Stimulated activated effector memory CD8-positive, alpha-beta T cell treated with anti-CD3 and anti-CD28 coated beads, Interleukin-12 subunit alpha, Interleukin-12 subunit beta, amount 100 ng/mL, for 72 hours (primary cell): Measurements from ENCODE around the gene TIGD4.
"Not testable (repeated sequence)": the region's sequence is repeated elsewhere in the genome, so short reads cannot be mapped to it uniquely, and the experiment has no call there.

Experiments
- ATAC-seq: fragments of 150-1000 bp; cut with Tn5 transposase; 2 replicates; pipeline ENCODE4 v1.10.0; 2021
- DNase-seq, 2 donors: peaks; one replicate each; pipeline ENCODE4 v3.0.0; 2021 to 2022; ENCODE audit warnings: low spot score in 2 of 2
- H3K27ac Mint-ChIP-seq: one replicate; pipeline ENCODE4 v1.8.0; 2022; ENCODE audit warnings: mild to moderate bottlenecking, mixed read lengths
- H3K36me3 Mint-ChIP-seq: one replicate; pipeline ENCODE4 v1.8.0; 2022; ENCODE audit warnings: mild to moderate bottlenecking, mixed read lengths
- H3K4me1 Mint-ChIP-seq: one replicate; pipeline ENCODE4 v1.8.0; 2022; ENCODE audit warnings: mixed read lengths
- H3K4me3 Mint-ChIP-seq: one replicate; pipeline ENCODE4 v1.8.0; 2022; ENCODE audit warnings: mild to moderate bottlenecking, mixed read lengths
- H3K9me3 Mint-ChIP-seq: one replicate; pipeline ENCODE4 v1.8.0; 2022; ENCODE audit warnings: mixed read lengths

The TIGD4 gene

GRCh38 chr4:152803541-152803940 is 24.0 kb upstream of the TIGD4 start:
- no peak for DNase-seq
- H3K4me1 Mint-ChIP-seq = peaks cover 16% of the 10 kb centered on the region
- H3K9me3 Mint-ChIP-seq = no peaks in the 10 kb centered on the region
- H3K4me3 Mint-ChIP-seq = no peak overlapping the region
- no peak overlapping the region for H3K27ac Mint-ChIP-seq
- no peak for ATAC-seq
- H3K36me3 Mint-ChIP-seq = no peaks in the 10 kb centered on the region

DNA sequence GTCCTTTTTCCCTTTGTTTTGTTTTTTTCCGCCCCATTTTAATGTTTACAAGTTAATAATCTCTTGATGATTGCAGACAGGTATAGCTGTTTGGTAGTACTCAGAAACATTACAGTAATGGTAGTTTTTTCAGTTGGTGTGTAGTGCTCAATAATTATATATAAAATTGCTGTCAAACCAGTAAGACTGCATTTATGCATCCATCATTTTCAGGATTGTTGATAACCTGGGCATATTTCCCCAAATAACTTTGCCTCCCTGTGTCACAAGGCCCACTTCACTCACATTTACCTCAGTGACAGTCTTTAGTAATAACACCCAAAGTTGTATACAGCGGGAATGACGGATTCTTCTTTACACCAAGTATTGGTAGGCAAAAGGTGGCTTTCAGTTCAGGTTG is 16.4 kb upstream of the TIGD4 start:
- Mint-ChIP-seq H3K27ac (no peak overlapping the region), H3K4me3 (no peak overlapping the region), H3K9me3 (no peaks in the 10 kb centered on the region), H3K36me3 (no peaks in the 10 kb centered on the region), H3K4me1 (peaks cover 13% of the 10 kb centered on the region)
- no peak for ATAC-seq
- no peak for DNase-seq

GRCh38 chr4:152786627-152787026 is 7.1 kb upstream of the TIGD4 start:
- no peak for DNase-seq
- ATAC-seq = no peak
- Mint-ChIP-seq H3K4me1 (peaks cover 17% of the 10 kb centered on the region), H3K9me3 (no peaks in the 10 kb centered on the region), H3K4me3 (peak overlapping the region; percentile 1), H3K36me3 (no peaks in the 10 kb centered on the region), H3K27ac (peak overlapping the region; percentile 4)

GRCh38 chr4:152785639-152786615 is 6.4 kb upstream of the TIGD4 start:
- H3K4me3 Mint-ChIP-seq = peak overlapping the region; percentile 1

GRCh38 chr4:152784490-152785350 is 5.2 kb upstream of the TIGD4 start:
- H3K4me1 Mint-ChIP-seq = peaks cover 30% of the 10 kb centered on the region
- H3K9me3 Mint-ChIP-seq = no peaks in the 10 kb centered on the region
- DNase-seq = no peak
- H3K36me3 Mint-ChIP-seq = peaks cover 11% of the 10 kb centered on the region
- H3K4me3 Mint-ChIP-seq = no peak overlapping the region
- no peak for ATAC-seq
- no peak overlapping the region for H3K27ac Mint-ChIP-seq

More at GRCh38 chr4:152785639-152786615, 6.4 kb upstream of the TIGD4 start:
- Mint-ChIP-seq H3K9me3 (no peaks in the 10 kb centered on the region), H3K4me1 (peaks cover 22% of the 10 kb centered on the region), H3K36me3 (no peaks in the 10 kb centered on the region), H3K27ac (peak overlapping the region; percentile 4)
- no peak for DNase-seq
- ATAC-seq = no peak

- peaks cover 22% of the 10 kb centered on the region for H3K36me3 Mint-ChIP-seq
- H3K9me3 Mint-ChIP-seq = no peaks in the 10 kb centered on the region
- peak overlapping the region; percentile 95 for H3K27ac Mint-ChIP-seq
- peak overlapping the region; percentile 94 for H3K4me3 Mint-ChIP-seq
- ATAC-seq (peak; percentile 74), DNase-seq (no peak)
- H3K4me1 Mint-ChIP-seq = peaks cover 35% of the 10 kb centered on the region
Observed at GRCh38 chr4:152780267-152780778, 793 bp upstream of the TIGD4 start.

- Mint-ChIP-seq H3K27ac (peak overlapping the region; percentile 95), H3K4me1 (peaks cover 35% of the 10 kb centered on the region), H3K36me3 (peaks cover 22% of the 10 kb centered on the region), H3K4me3 (peak overlapping the region; percentile 94), H3K9me3 (no peaks in the 10 kb centered on the region)
- DNase-seq = peak in 1 of 2 donors; percentile 64
- peak; percentile 32 for ATAC-seq
Observed at GRCh38 chr4:152778656-152779512, 646 bp downstream of the TIGD4 start.

DNA sequence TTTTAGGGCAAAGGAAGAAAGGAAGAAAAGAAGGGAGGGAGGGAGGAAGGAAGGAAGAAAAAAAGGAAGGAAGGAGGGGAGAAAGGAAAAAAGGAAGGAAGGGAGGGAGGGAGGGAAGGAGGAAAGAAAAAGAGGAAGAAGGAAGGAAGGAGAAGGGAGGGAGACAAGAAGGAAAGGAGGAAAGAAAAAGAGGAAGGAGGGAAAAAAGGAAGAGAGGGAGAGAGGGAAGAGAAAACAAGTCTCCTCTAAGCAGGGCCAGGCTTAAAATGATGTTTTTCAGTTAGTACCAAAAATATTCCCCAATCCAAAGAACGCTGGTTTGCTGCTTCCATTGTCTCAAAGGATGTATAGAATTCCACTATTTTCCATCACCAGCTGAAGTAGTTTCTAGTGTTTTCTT is 2.0 kb downstream of the TIGD4 start:
- DNase-seq (no peak), ATAC-seq (no peak)
- Mint-ChIP-seq H3K27ac (no peak overlapping the region), H3K4me1 (peaks cover 35% of the 10 kb centered on the region), H3K4me3 (no peak overlapping the region), H3K9me3 (no peaks in the 10 kb centered on the region), H3K36me3 (peaks cover 22% of the 10 kb centered on the region)

- Mint-ChIP-seq H3K4me3 (no peak overlapping the region), H3K27ac (no peak overlapping the region), H3K36me3 (peaks cover 22% of the 10 kb centered on the region), H3K4me1 (peaks cover 26% of the 10 kb centered on the region), H3K9me3 (no peaks in the 10 kb centered on the region)
- ATAC-seq = no peak
- no peak for DNase-seq
Observed at GRCh38 chr4:152776352-152776751, 3.2 kb downstream of the TIGD4 start.

GRCh38 chr4:152773953-152774352 is 5.6 kb downstream of the TIGD4 start:
- Mint-ChIP-seq H3K36me3 (peaks cover 3% of the 10 kb centered on the region), H3K9me3 (no peaks in the 10 kb centered on the region), H3K27ac (no peak overlapping the region), H3K4me1 (peaks cover 8% of the 10 kb centered on the region), H3K4me3 (no peak overlapping the region)
- ATAC-seq (no peak), DNase-seq (no peak)

DNA sequence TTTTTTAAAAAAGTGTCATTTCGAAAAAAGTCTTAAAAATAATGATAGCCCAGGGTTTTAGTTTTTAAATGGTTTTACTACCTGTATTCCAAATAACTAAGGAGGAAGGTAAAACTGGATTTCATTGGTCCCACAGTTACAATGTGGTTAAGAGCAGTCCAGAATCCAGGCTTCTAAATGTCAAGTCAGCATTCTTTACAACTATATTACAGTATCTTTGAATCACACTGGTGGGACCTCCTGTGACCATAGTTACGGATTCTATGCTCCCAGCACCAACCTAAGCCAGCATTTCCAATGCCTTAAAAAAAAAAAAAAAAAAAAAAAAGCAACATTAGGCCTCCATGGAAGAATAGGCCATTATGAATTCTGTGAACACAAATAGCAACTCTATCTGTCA is 6.2 kb downstream of the TIGD4 start:
- H3K4me3 Mint-ChIP-seq = no peak overlapping the region
- H3K27ac Mint-ChIP-seq = no peak overlapping the region
- no peaks in the 10 kb centered on the region for H3K36me3 Mint-ChIP-seq
- DNase-seq = no peak
- H3K9me3 Mint-ChIP-seq = no peaks in the 10 kb centered on the region
- peaks cover 2% of the 10 kb centered on the region for H3K4me1 Mint-ChIP-seq
- no peak for ATAC-seq

DNA sequence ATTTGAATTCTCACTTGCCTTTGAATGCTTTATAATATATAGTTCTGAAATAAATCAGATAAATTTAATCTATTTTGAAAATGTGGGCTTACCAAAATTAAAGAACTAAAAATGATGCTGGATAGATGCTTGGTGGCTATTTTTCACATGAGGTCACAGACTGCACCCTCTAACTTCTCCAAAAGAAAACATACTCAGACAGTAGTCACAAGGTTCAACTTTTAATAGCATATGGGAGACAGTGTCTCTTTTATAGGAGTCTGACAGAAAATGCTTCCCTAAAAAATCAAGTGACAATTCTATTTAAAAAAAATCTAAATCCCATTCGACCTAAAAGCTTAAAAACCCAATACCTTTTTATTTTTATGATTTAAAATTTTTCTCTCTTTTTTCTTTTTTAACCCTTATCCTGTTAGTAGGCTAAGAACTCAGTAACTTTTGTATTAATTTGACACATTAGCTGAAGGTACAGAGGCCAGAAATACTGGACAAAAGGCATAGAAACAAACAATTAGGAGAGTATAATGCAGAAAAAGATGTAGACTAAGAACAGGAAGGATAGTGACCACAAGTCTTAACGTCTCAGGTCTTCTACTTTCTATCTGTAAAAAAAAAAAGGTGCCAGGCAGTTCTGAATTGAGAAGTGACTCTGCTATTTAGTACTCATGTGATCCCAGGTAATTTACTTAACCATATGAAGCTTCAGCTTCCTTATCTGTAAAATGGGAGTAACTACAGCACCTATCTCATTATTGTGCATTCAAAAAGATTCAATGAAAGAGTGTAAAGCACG is 7.6 kb downstream of the TIGD4 start:
- Mint-ChIP-seq H3K4me1 (no peaks in the 10 kb centered on the region), H3K9me3 (no peaks in the 10 kb centered on the region), H3K27ac (no peak overlapping the region), H3K36me3 (no peaks in the 10 kb centered on the region), H3K4me3 (no peak overlapping the region)
- DNase-seq = no peak
- peak; percentile 73 for ATAC-seq

- not testable (repeated sequence) for H3K27ac Mint-ChIP-seq, H3K9me3 Mint-ChIP-seq
Observed at GRCh38 chr4:152765069-152765737, 14.3 kb downstream of the TIGD4 start.

More at GRCh38 chr4:152765069-152765737, 14.3 kb downstream of the TIGD4 start:
- not testable (repeated sequence) for H3K4me3 Mint-ChIP-seq, H3K4me1 Mint-ChIP-seq, DNase-seq, ATAC-seq, H3K36me3 Mint-ChIP-seq
